Vagina (tissue), 2 donors: ENCODE results near the gene CXCR4.

Source experiments
- CTCF ChIP-seq, 3 experiments: fragments of 450-650 bp in 2 of 3; fragments of 200-600 bp in 1 of 3; sonication (generic) in 1 of 3; IDR thresholded peaks; one replicate each; pipeline ENCODE4 v1.5.1; 2017 to 2019; ENCODE audit warnings: antibody characterized with exemption in 3 of 3, mild to moderate bottlenecking in 2 of 3, moderate library complexity in 2 of 3
- POLR2A ChIP-seq, 2 donors: fragments of 450-650 bp; IDR thresholded peaks; one replicate each; pipeline ENCODE4 v1.6.1; 2017; ENCODE audit warnings: antibody characterized with exemption in 2 of 2, mild to moderate bottlenecking in 2 of 2, moderate library complexity in 2 of 2
- POLR2AphosphoS5 ChIP-seq, 2 donors: sonication (generic); formaldehyde crosslinking; IDR thresholded peaks; one replicate each; pipeline ENCODE4 v1.9.0; 2017; ENCODE audit warnings: antibody characterized with exemption in 2 of 2, mild to moderate bottlenecking in 2 of 2, low read depth in 1 of 2; ENCODE audit not compliant: insufficient read depth in 1 of 2

GRCh38 chr2:136126421-136126926 is 8.5 kb upstream of the CXCR4 start:
- TF ChIP-seq POLR2AphosphoS5 (IDR thresholded peaks at IDR 0.05; ENCODE audit: insufficient read depth in 1 of 2, low read depth in 1 of 2) = no peak
- TF ChIP-seq CTCF (IDR thresholded peaks at IDR 0.05) = no peak
- no peak for TF ChIP-seq POLR2A (IDR thresholded peaks at IDR 0.05)
